NCI-H1436 (cell line): Measurements from ENCODE around the gene PRDM16.

ENCODE experiments used
- DNase-seq: peaks from one replicate; lab custom pipeline; 2025; lab: John Stamatoyannopoulos, UW

Gene PRDM16

DNA sequence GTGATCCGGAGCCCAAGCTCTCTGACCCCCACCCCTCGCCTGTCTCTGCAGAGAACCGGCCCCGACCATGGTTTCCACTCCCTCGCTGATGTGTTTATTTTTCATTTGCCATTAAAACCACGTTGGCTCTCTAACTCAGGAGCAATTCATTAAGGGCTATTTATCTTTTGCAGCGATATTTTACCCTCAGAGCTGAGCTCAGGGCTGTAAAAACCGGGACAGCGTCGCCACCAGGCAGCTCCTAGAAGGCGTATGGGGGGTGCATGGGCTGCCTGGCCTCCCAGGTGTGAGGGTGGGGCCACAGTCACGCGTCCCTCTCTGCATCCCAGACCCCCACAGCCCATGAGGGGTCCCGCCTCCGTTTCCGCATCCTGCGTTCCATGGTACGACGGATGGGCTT lies 71.4 kb downstream of the PRDM16 start:
- DNase-seq: no peak

DNA sequence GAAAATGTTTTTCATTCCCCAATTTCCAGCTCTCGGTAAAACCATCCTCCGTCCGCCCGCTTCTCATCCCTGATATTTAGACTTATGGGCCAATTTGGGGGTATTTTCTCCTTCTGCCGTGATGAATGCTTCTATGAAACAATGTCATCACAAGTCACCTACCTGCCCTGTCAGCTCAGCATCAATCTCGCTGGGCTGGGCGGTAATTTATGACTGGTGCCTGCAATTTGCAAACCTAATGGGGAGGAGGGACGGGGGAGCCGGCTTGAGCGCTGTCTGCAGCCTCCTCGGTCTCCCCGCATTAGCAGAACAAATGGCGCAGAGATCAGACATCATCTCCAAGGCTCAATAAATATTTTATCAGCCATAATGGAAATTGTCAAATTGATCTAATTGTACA lies 72.1 kb downstream of the PRDM16 start:
- no peak for DNase-seq

DNA sequence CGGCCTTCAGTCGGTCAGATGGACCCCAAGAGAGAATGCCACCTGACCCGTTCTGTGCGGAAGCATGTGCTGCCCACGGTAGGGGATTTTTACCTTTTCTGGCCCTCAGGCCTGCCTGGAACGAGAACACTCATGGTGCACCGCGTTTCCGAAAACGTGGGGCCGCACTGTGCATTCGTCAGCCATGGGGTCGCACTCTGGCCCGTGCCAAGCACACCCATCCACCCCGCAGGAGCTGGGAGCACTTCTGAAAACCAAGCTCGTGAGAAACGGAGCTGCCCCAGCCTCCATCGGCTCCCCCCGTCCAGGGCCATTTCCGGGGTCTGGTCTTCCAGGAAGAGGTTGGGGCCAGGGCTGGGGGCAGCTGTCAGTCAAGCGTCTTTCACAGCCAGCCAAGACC lies 72.8 kb downstream of the PRDM16 start:
- no peak for DNase-seq

DNA sequence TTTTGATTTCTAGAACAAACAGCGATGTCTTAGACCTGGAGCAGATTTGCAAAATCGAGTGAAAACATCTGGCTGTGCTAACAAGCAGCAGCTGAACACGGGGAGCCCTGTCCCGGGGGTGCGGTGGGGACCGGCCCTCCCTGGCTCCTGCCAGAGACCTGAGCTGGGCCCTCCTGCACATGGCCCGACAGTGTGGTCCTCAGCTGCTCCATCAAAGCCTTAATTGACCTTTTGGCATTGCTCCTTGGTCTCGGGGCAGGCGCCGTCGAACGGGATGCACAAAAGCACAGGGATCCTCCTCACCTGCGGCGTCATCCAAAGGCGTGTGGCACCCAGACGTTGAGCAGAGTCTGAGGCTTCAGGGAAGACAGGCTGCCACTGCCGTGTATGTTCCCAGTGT lies 73.2 kb downstream of the PRDM16 start:
- no peak for DNase-seq

DNA sequence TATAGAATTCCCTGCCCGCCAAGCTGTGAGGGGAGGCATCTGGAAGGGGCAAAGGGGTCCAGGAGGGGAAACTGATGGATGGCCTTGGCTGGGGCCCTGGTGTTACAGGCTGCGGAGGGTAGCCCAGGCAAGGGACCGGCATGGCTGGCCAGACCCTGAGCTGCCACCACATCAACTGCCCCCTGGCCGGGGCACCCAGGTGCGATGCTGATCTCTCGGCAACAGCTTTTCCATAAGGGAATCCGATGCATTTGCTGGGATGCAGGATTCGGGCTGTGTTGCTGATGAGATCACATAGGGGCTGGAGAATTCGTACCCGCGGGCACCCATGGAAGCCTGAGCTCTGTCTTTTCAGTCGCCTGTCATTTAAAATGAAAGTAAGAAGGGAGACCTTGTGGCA lies 73.7 kb downstream of the PRDM16 start:
- DNase-seq: no peak

DNA sequence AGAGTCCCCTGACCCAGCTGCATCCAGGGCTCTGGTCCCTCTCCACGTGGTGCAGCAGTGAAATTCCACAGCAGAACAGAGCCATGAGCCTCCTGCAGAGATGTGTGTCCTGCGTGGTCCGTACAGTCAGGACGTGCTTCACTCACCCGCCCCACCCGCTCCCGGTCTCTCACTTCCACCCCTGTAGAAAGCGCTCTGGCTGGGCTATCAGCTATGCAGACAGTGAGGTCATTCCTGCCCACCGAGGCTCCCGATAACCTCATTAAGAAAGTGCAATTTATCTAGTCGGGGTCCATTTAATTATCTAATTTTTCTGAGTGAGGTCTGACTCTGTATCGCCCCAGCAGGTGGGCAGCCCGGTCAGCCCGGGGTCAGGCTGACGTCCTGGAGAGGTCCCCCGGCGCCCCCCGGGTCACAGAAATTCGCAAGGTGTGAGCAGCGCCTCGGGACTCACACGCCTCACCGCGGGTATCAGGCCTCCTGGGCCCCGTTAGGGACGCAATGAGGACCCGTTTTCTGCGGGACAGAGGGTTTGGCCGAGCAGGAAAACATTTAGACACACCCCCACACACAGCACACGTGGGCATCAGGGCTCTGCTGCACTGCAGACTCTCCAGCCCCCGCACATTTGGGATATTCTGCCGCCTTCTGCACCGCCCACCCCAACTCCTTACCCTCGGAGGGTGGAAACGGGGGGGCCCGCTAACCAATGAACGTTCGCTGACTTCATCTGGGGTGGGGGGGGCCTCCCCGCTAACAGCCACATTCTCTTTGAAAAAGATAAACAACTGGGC lies 76.7 kb downstream of the PRDM16 start:
- no peak for DNase-seq

DNA sequence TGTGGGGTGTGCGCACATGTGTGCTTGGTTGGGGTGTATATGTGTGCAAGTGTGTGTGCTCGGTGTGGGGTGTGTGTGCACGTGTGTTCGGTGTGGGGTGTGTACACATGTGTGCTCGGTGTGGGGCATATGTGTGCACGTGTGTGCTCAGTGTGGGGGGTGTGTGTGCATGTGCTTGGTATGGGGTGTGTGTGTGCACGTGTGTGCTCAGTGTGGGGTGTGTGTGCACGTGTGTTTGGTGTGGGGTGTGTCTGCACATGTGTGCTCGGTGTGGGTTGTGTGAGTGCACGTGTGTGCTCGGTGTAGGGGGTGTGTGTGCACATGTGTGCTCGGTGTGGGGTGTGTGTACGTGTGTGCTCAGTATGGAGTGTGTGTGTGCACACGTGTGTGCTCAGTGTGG lies 77.5 kb downstream of the PRDM16 start:
- DNase-seq: no peak

- no peak for DNase-seq
These were observed 77.9 kb downstream of the PRDM16 start for GRCh38 chr1:3146907-3147306.

DNA sequence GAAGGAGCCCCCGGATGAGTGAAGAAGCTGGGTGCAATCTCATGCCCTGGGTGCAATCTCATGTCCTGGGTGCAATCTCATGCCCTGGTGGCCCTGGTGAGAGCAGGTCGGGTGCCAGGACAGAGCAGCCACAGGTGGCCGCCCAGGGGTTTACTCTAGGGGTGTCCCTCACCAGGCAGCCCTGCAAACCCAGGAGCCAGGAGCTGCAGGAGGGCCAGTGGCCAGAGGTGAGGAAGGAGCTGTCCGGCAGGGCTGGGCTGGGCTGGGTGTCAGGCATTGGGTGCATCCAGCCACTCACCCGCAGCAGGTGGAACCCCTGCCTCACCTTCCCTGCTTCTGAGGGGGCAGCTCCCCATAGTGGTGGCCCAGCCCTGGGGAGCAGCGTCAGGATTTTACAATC lies 79.2 kb downstream of the PRDM16 start:
- DNase-seq: no peak

DNA sequence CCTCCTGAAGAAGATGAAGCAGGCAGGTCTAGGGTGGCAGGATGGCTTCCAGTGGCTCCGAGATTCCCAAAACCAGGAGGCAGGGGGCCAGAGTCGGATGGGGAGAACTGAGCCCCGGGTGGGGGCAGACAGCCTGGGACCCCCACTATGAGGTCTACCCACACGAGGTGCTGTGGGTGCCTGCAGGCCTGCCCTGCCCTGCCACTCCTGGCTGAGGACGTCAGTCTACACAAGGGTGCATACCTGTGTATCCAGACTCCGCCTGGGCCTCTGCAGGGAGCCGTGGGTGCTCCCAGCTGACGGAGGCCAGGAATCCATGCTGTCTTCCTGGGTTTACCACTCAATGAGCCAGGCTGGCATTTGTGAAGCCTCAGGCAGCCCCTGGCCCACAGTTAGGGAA lies 80.3 kb downstream of the PRDM16 start:
- DNase-seq: no peak

DNA sequence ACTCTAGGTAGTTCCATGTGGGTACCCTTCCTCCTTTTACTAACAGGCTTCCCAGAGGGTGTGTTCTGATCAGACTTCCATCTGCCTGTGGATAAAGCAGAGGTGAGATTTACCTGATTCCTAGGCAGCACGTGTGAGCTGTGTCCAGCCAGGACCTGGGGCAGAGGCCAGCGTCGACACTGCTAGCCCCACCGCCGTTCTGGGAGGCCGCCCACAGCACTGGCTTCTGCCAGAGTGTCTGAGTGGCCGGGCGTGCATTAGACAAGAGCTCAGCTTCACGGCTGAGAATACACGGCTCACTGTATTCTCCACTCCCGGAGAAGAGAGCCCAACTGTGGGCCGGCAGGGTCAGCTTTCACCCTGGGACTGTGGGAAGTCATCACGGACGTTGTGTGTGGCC lies 82.5 kb downstream of the PRDM16 start:
- DNase-seq: no peak

- no peak for DNase-seq
These were observed 83.1 kb downstream of the PRDM16 start for GRCh38 chr1:3152143-3152542.

GRCh38 chr1:3153197-3153596 lies 84.2 kb downstream of the PRDM16 start:
- DNase-seq: no peak

DNA sequence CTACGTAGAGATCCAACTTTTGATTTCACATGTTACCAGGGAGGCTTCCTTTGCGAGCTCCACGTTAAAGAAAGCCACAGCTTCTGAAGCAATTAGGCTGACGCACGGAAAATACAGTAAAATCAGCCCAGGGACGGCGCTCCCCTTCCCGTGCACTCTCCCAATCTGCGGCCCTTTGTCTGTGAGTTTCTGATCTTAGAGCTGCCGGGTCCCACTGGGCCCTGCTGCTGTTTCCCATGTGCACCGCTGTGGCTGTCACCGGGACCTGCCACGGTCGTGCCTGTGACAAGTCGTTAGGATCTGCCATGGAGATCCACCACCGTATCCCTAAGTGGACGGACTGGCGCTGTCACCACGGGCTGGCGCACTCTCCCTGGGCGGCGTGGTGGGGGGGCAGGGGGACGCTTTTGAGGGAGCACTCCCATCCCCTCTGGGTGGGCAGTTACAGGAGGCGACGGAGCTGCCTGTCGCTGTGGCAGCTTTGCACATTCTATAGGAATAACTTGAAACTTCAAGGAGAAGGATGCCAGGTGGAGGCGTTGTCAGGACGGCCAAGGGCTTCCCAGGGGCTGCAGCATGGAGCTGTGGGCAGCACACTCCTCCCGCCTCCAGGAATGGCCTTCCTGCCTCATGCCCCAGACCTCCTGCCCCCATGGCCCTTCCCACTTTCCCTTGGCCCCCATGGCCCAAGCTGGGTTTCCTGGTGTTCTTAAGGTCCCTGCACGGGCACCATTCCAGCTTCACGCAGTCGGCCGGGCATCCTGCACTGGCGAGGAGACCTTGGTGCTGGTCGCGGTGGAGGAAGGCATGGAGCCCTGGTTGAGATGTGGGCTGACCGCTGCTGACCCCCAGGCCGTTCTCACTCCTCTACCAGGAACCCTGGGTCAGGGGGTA lies 85.1 kb downstream of the PRDM16 start:
- peak; percentile 26 for DNase-seq

GRCh38 chr1:3155056-3155925 lies 86.3 kb downstream of the PRDM16 start:
- DNase-seq: no peak

GRCh38 chr1:3155926-3156220 lies 86.9 kb downstream of the PRDM16 start:
- no peak for DNase-seq

DNA sequence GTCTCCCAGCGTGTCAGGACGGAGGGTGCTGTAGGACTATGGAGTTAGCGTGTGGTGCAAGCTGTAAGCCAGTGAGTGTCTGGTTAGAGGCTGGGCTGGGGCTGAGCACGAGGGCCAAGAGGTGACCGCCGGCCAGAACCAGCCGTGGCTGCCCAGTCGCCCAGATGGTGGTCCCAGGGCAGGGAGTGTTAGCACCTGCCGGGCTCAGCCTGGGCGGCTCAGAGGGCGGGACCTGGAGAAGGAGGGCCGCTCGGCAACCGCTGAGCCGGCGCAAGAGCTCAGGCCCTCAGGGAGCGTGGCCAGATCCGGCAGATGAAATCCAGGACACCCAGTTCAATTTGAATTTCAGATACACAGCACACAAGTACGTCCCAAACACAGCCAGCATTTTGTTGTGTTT lies 87.9 kb downstream of the PRDM16 start:
- DNase-seq: no peak

- DNase-seq: no peak
These were observed 89.3 kb downstream of the PRDM16 start for GRCh38 chr1:3158347-3158746.

DNA sequence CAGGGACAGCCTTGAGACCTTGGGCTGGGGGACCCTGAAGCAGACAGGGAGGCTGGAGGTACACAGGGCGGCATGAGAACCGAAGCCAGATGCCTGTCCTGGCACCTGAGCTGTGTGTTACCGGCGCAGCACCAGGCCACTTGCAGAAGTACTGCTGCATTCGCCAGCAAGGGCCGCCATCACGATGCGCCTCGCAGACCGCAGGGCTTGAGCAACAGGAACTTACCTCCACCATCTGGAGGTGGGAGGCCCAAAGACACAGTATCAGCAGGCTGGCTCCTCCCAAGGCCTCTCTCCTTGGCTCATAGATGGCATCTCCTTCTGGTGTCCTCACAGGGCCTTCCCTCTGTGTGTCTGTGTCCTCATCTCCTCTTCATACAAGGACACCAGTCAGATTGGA lies 90.1 kb downstream of the PRDM16 start:
- DNase-seq: no peak

GRCh38 chr1:3159996-3160395 lies 91.0 kb downstream of the PRDM16 start:
- no peak for DNase-seq

- no peak for DNase-seq
These were observed 91.7 kb downstream of the PRDM16 start for GRCh38 chr1:3160647-3161145.

- no peak for DNase-seq
These were observed 92.3 kb downstream of the PRDM16 start for GRCh38 chr1:3161176-3161840.
